GM21576 (cell line): ENCODE data around the gene LONP1.
"Not testable (repeated sequence)": the region's sequence is repeated elsewhere in the genome, so short reads cannot be mapped to it uniquely, and the experiment has no call there.

Experiments
- ATAC-seq: cut with Tn5 transposase; IDR thresholded peaks from one replicate; pipeline ENCODE4 v1.9.1; 2021; ENCODE audit warnings: mild to moderate bottlenecking, moderate library complexity; ENCODE audit not compliant: unreplicated experiment

Gene LONP1

GRCh38 chr19:5693195-5694166, 26.5 kb downstream of the LONP1 start:
- ATAC-seq, result no peak

GRCh38 chr19:5692723-5693194, 27.2 kb downstream of the LONP1 start:
- no peak for ATAC-seq

- ATAC-seq, result no peak
Measured at GRCh38 chr19:5691822-5692722, 27.9 kb downstream of the LONP1 start.

GRCh38 chr19:5690955-5691821, 28.8 kb downstream of the LONP1 start:
- no peak for ATAC-seq

- peak; percentile 41 for ATAC-seq
Measured at GRCh38 chr19:5690125-5690954, 29.6 kb downstream of the LONP1 start, which contains the start of gene RPL36. RPL36 (plus strand) TSS chr19:5690295; CDS start chr19:5690508, 213 bp downstream.

- not testable (repeated sequence) for ATAC-seq
Measured at GRCh38 chr19:5688262-5688881, 31.6 kb downstream of the LONP1 start.

GRCh38 chr19:5687360-5688198, 32.4 kb downstream of the LONP1 start:
- ATAC-seq, result no peak

- ATAC-seq, result peak; percentile 41
Measured at GRCh38 chr19:5686647-5687359, 33.1 kb downstream of the LONP1 start.

GRCh38 chr19:5686326-5686646, 33.7 kb downstream of the LONP1 start:
- no peak for ATAC-seq

- ATAC-seq, result no peak
Measured at GRCh38 chr19:5684694-5685430, 35.1 kb downstream of the LONP1 start.

GRCh38 chr19:5683177-5683886, 36.6 kb downstream of the LONP1 start:
- no peak for ATAC-seq

GRCh38 chr19:5682107-5682482, 37.9 kb downstream of the LONP1 start:
- ATAC-seq, result no peak

- ATAC-seq, result no peak
Measured at GRCh38 chr19:5681391-5682106, 38.4 kb downstream of the LONP1 start.

- ATAC-seq, result peak; percentile 84
Measured at GRCh38 chr19:5680437-5681368, 39.2 kb downstream of the LONP1 start, which contains the start of the genes HSD11B1L and MICOS13. HSD11B1L (plus strand) TSS chr19:5681027; CDS start chr19:5684833, 3,806 bp downstream. MICOS13 (minus strand) TSS chr19:5680516; CDS start chr19:5680486, 30 bp downstream.
